ENCODE data around the gene KHDC3L. TPM values are rescaled to one million over a fixed set of nuclear protein-coding genes. Genes with fewer than 3 reads are reported as not detected.

KHDC3L gene
- total RNA-seq, 2 donors from 2014 or later, result not detected

- no peak for ATAC-seq (ENCODE audit: insufficient number of reproducible peaks, low FRiP score, low read depth)
Observed at GRCh38 chr6:73363537-73363875, 1.0 kb downstream of the KHDC3L start.

DNA sequence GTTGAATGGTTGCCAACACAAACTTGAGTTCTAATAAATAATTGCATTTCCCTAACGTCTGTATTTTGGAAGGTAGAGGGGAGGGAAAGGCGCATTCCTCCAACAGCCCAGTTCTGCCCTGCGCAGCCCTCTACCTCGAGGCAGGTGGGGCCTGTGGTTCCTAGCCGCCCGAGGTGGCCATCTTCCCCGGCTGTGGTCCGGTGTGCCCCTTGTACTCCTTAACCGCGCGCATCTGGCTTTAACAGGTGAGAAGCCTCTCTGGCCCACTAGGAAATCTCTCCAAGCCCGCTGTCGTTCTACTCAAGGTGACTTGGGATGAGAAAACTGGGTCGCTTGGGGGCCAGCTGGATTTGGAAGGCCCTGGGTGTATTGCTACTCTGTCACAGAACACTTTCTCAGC lies 1.7 kb downstream of the KHDC3L start:
- Histone ChIP-seq H3K4me3 (no peak overlapping the region), H3K9me3 (no peaks in the 10 kb centered on the region), H3K4me1 (ENCODE audit: control insufficient read depth in 1 of 2, low read depth in 2 of 2) (no peaks in the 10 kb centered on the region), H3K36me3 (no peaks in the 10 kb centered on the region), H3K27ac (no peak overlapping the region), H3K27me3 (replicated peaks; ENCODE audit: insufficient read depth) (no peaks in the 10 kb centered on the region)
- DNase-seq (ENCODE audit: low spot score) (no peak), ATAC-seq (ENCODE audit: insufficient number of reproducible peaks, low FRiP score, low read depth) (no peak)
- TF ChIP-seq, protein P1, sequence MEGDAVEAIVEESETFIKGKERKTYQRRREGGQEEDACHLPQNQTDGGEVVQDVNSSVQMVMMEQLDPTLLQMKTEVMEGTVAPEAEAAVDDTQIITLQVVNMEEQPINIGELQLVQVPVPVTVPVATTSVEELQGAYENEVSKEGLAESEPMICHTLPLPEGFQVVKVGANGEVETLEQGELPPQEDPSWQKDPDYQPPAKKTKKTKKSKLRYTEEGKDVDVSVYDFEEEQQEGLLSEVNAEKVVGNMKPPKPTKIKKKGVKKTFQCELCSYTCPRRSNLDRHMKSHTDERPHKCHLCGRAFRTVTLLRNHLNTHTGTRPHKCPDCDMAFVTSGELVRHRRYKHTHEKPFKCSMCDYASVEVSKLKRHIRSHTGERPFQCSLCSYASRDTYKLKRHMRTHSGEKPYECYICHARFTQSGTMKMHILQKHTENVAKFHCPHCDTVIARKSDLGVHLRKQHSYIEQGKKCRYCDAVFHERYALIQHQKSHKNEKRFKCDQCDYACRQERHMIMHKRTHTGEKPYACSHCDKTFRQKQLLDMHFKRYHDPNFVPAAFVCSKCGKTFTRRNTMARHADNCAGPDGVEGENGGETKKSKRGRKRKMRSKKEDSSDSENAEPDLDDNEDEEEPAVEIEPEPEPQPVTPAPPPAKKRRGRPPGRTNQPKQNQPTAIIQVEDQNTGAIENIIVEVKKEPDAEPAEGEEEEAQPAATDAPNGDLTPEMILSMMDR (IDR thresholded peaks at IDR 0.05), result no peak

More at GRCh38 chr6:73363537-73363875, 1.0 kb downstream of the KHDC3L start:
- H3K4me3 ChIP-seq, result no peak overlapping the region
- TF ChIP-seq, protein P1 (IDR thresholded peaks at IDR 0.05), result no peak
- H3K27me3 ChIP-seq (replicated peaks; ENCODE audit: insufficient read depth), result no peaks in the 10 kb centered on the region
- H3K9me3 ChIP-seq, result no peaks in the 10 kb centered on the region
- no peaks in the 10 kb centered on the region for H3K4me1 ChIP-seq (ENCODE audit: control insufficient read depth in 1 of 2, low read depth in 2 of 2)
- H3K27ac ChIP-seq, result no peak overlapping the region
- no peaks in the 10 kb centered on the region for H3K36me3 ChIP-seq
- DNase-seq (ENCODE audit: low spot score), result no peak

DNA sequence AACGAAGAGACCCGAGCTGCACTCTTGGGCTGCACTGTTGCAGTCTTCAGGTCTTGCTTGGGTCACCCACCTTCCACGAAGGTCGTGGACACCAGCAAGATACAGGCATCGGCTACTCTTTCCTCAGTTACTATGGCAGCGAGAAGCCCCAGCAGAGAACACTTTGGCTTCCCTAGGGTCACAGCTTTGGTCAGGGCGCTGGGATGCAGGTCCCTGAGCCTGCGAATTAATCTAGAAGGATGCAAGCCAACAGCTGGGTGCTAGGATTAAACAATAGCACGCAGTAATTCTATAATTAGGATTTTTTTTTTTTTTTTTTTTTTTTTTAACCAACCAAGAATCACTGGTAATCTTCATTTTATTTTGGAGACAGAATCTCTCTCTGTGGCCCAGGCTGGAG lies 2.1 kb downstream of the KHDC3L start:
- Histone ChIP-seq H3K27ac (no peak overlapping the region), H3K36me3 (no peaks in the 10 kb centered on the region), H3K4me1 (ENCODE audit: control insufficient read depth in 1 of 2, low read depth in 2 of 2) (no peaks in the 10 kb centered on the region), H3K4me3 (no peak overlapping the region), H3K27me3 (replicated peaks; ENCODE audit: insufficient read depth) (no peaks in the 10 kb centered on the region), H3K9me3 (no peaks in the 10 kb centered on the region)
- TF ChIP-seq, protein P1 (IDR thresholded peaks at IDR 0.05), result no peak
- ATAC-seq (ENCODE audit: insufficient number of reproducible peaks, low FRiP score, low read depth) (no peak), DNase-seq (ENCODE audit: low spot score) (no peak)

GRCh38 chr6:73367761-73368355 lies 5.4 kb downstream of the KHDC3L start:
- H3K27me3 ChIP-seq (replicated peaks; ENCODE audit: insufficient read depth), result no peaks in the 10 kb centered on the region

GRCh38 chr6:73368675-73369074 lies 6.2 kb downstream of the KHDC3L start:
- no peak for ATAC-seq (ENCODE audit: insufficient number of reproducible peaks, low FRiP score, low read depth)
- no peak for DNase-seq (ENCODE audit: low spot score)
- no peak overlapping the region for H3K4me3 ChIP-seq
- no peaks in the 10 kb centered on the region for H3K36me3 ChIP-seq
- TF ChIP-seq, protein P1 (IDR thresholded peaks at IDR 0.05), result no peak
- H3K27me3 ChIP-seq (replicated peaks; ENCODE audit: insufficient read depth), result no peaks in the 10 kb centered on the region
- no peak overlapping the region for H3K27ac ChIP-seq
- no peaks in the 10 kb centered on the region for H3K4me1 ChIP-seq (ENCODE audit: control insufficient read depth in 1 of 2, low read depth in 2 of 2)
- no peaks in the 10 kb centered on the region for H3K9me3 ChIP-seq

More at GRCh38 chr6:73367761-73368355, 5.4 kb downstream of the KHDC3L start:
- Histone ChIP-seq H3K27ac (no peak overlapping the region), H3K4me1 (ENCODE audit: control insufficient read depth in 1 of 2, low read depth in 2 of 2) (no peaks in the 10 kb centered on the region), H3K36me3 (no peaks in the 10 kb centered on the region), H3K4me3 (no peak overlapping the region), H3K9me3 (no peaks in the 10 kb centered on the region)
- no peak for DNase-seq (ENCODE audit: low spot score)
- TF ChIP-seq, protein P1 (IDR thresholded peaks at IDR 0.05), result no peak
- ATAC-seq (ENCODE audit: insufficient number of reproducible peaks, low FRiP score, low read depth), result no peak
